DOHH2 (cell line): ENCODE measurements around the gene TP53AIP1.

Experiments used
- EZH2phosphoT487 ChIP-seq: fragments of 200-600 bp; sonication (generic); IDR thresholded peaks from 2 replicates; pipeline ENCODE4 v1.6.1; 2017; ENCODE audit warnings: borderline replicate concordance, mild to moderate bottlenecking, antibody characterized with exemption, low read length, moderate library complexity, mixed read lengths
- TF ChIP-seq, protein P1 (sequence below): fragments of 200-600 bp; sonication (generic); IDR thresholded peaks from one replicate; pipeline ENCODE4 v1.5.1; 2014; ENCODE audit warnings: antibody characterized with exemption, mild to moderate bottlenecking, low read depth, low read length; ENCODE audit not compliant: poor library complexity, severe bottlenecking

GRCh38 chr11:128962896-128963295, 20.2 kb upstream of the TP53AIP1 start:
- TF ChIP-seq, protein P1, sequence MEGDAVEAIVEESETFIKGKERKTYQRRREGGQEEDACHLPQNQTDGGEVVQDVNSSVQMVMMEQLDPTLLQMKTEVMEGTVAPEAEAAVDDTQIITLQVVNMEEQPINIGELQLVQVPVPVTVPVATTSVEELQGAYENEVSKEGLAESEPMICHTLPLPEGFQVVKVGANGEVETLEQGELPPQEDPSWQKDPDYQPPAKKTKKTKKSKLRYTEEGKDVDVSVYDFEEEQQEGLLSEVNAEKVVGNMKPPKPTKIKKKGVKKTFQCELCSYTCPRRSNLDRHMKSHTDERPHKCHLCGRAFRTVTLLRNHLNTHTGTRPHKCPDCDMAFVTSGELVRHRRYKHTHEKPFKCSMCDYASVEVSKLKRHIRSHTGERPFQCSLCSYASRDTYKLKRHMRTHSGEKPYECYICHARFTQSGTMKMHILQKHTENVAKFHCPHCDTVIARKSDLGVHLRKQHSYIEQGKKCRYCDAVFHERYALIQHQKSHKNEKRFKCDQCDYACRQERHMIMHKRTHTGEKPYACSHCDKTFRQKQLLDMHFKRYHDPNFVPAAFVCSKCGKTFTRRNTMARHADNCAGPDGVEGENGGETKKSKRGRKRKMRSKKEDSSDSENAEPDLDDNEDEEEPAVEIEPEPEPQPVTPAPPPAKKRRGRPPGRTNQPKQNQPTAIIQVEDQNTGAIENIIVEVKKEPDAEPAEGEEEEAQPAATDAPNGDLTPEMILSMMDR = no peak
- no peak for TF ChIP-seq EZH2phosphoT487
